NCI-H2171 treated with DMSO at 0.1 percent for 48 hours (cell line): ENCODE results near the gene DTX4.

ENCODE experiments used
- DNase-seq: peaks from one replicate; lab custom pipeline; 2025; lab: John Stamatoyannopoulos, UW

DTX4 gene

GRCh38 chr11:59173080-59173963, 1.4 kb downstream of the DTX4 start:
- DNase-seq, result no peak

GRCh38 chr11:59173964-59174663, 2.2 kb downstream of the DTX4 start:
- no peak for DNase-seq

- no peak for DNase-seq
Measured at GRCh38 chr11:59174664-59175033, 2.7 kb downstream of the DTX4 start.

GRCh38 chr11:59175091-59175501, 3.2 kb downstream of the DTX4 start:
- DNase-seq, result no peak

- no peak for DNase-seq
Measured at GRCh38 chr11:59176330-59176729, 4.4 kb downstream of the DTX4 start.

- DNase-seq, result no peak
Measured at GRCh38 chr11:59178402-59178801, 6.5 kb downstream of the DTX4 start.

GRCh38 chr11:59179121-59179520, 7.2 kb downstream of the DTX4 start:
- no peak for DNase-seq

GRCh38 chr11:59180168-59180776, 8.3 kb downstream of the DTX4 start:
- no peak for DNase-seq

- no peak for DNase-seq
Measured at GRCh38 chr11:59180907-59181306, 9.0 kb downstream of the DTX4 start.

GRCh38 chr11:59181746-59182456, 10.0 kb downstream of the DTX4 start:
- no peak for DNase-seq

GRCh38 chr11:59182457-59183151, 10.7 kb downstream of the DTX4 start:
- DNase-seq, result no peak

- DNase-seq, result no peak
Measured at GRCh38 chr11:59183771-59184170, 11.8 kb downstream of the DTX4 start.

- DNase-seq, result no peak
Measured at GRCh38 chr11:59184691-59185339, 12.9 kb downstream of the DTX4 start.

- DNase-seq, result no peak
Measured at GRCh38 chr11:59185386-59185945, 13.5 kb downstream of the DTX4 start.

- no peak for DNase-seq
Measured at GRCh38 chr11:59186130-59186594, 14.2 kb downstream of the DTX4 start.

GRCh38 chr11:59187035-59187434, 15.1 kb downstream of the DTX4 start:
- no peak for DNase-seq

GRCh38 chr11:59187587-59187986, 15.7 kb downstream of the DTX4 start:
- DNase-seq, result no peak

GRCh38 chr11:59188954-59189353, 17.0 kb downstream of the DTX4 start:
- no peak for DNase-seq

- no peak for DNase-seq
Measured at GRCh38 chr11:59189986-59190385, 18.1 kb downstream of the DTX4 start.

GRCh38 chr11:59191095-59191494, 19.2 kb downstream of the DTX4 start:
- DNase-seq, result no peak

- no peak for DNase-seq
Measured at GRCh38 chr11:59191890-59192289, 20.0 kb downstream of the DTX4 start.
